ENCODE results near the gene NTNG2. TPM values are rescaled to one million over a fixed set of nuclear protein-coding genes. Genes with fewer than 3 reads are reported as not detected.

Gene NTNG2
- total and polyA plus RNA-seq, 5 experiments from 2014 or later = 0.75 to 10.8 (median 1.0) TPM

GRCh38 chr9:132218208-132218607, 56.4 kb downstream of the NTNG2 start:
- Mint-ChIP-seq H3K4me3 (no peak overlapping the region), H3K27ac (no peak overlapping the region), H3K4me1 (peaks cover 0 to 2% (median 0%) of the 10 kb centered on the region in 4 donors), H3K36me3 (no peaks in the 10 kb centered on the region), H3K9me3 (no peaks in the 10 kb centered on the region), H3K27me3 (peaks cover 0 to 12% (median 1%) of the 10 kb centered on the region in 5 donors)
- ATAC-seq = no peak
- no peak for DNase-seq
- POLR2A ChIA-PET = no interaction called here

- H3K4me1 Mint-ChIP-seq = peaks cover 0 to 2% (median 0%) of the 10 kb centered on the region in 4 donors
- H3K27me3 Mint-ChIP-seq = peaks cover 0 to 15% (median 1%) of the 10 kb centered on the region in 5 donors
- H3K9me3 Mint-ChIP-seq = no peaks in the 10 kb centered on the region
- DNase-seq (no peak), ATAC-seq (no peak)
- H3K36me3 Mint-ChIP-seq = no peaks in the 10 kb centered on the region
- H3K4me3 Mint-ChIP-seq = no peak overlapping the region
- POLR2A ChIA-PET = no interaction called here
- H3K27ac Mint-ChIP-seq = no peak overlapping the region
These were observed 60.1 kb downstream of the NTNG2 start for GRCh38 chr9:132221941-132222340.

GRCh38 chr9:132224645-132225044, 62.8 kb downstream of the NTNG2 start:
- no peaks in the 10 kb centered on the region for H3K36me3 Mint-ChIP-seq
- POLR2A ChIA-PET = no interaction called here
- H3K4me1 Mint-ChIP-seq = peaks cover 0 to 12% (median 6%) of the 10 kb centered on the region in 4 donors
- DNase-seq = no peak
- ATAC-seq = no peak
- peaks cover 0 to 15% (median under 1%) of the 10 kb centered on the region in 5 donors for H3K27me3 Mint-ChIP-seq
- H3K27ac Mint-ChIP-seq = no peak overlapping the region
- no peaks in the 10 kb centered on the region for H3K9me3 Mint-ChIP-seq
- H3K4me3 Mint-ChIP-seq = no peak overlapping the region

- Mint-ChIP-seq H3K9me3 (no peaks in the 10 kb centered on the region), H3K4me3 (no peak overlapping the region), H3K36me3 (no peaks in the 10 kb centered on the region), H3K27ac (no peak overlapping the region), H3K27me3 (peaks cover 0 to 8% (median 0%) of the 10 kb centered on the region in 5 donors), H3K4me1 (peaks cover 0 to 12% (median 6%) of the 10 kb centered on the region in 4 donors)
- DNase-seq = no peak
- no peak for ATAC-seq
- POLR2A ChIA-PET = no interaction called here
These were observed 64.9 kb downstream of the NTNG2 start for GRCh38 chr9:132226571-132227430.

- Mint-ChIP-seq H3K27me3 (peaks cover 0 to 5% (median 0%) of the 10 kb centered on the region in 5 donors), H3K27ac (peak overlapping the region in 5 of 10 donors; percentile 33 to 87 (median 53)), H3K9me3 (no peaks in the 10 kb centered on the region), H3K4me1 (peaks cover 0 to 12% (median 6%) of the 10 kb centered on the region in 4 donors), H3K36me3 (no peaks in the 10 kb centered on the region), H3K4me3 (no peak overlapping the region)
- DNase-seq = peak in 1 of 10 donors; percentile 15
- peak; percentile 56 to 77 for ATAC-seq
- POLR2A ChIA-PET = interaction anchor here (0.7 kb wide), 1 partner anchor 38 kb away, joined by 4 read pairs; no protein-coding TSS in a partner anchor
These were observed 66.2 kb downstream of the NTNG2 start for GRCh38 chr9:132228062-132228461.

GRCh38 chr9:132230605-132231004, 68.7 kb downstream of the NTNG2 start:
- H3K4me1 Mint-ChIP-seq = peaks cover 0 to 12% (median 7%) of the 10 kb centered on the region in 4 donors

GRCh38 chr9:132231019-132231701, 69.3 kb downstream of the NTNG2 start:
- ATAC-seq (no peak), DNase-seq (no peak)
- H3K36me3 Mint-ChIP-seq = no peaks in the 10 kb centered on the region
- no peaks in the 10 kb centered on the region for H3K27me3 Mint-ChIP-seq
- no peaks in the 10 kb centered on the region for H3K9me3 Mint-ChIP-seq
- H3K4me3 Mint-ChIP-seq = no peak overlapping the region
- H3K27ac Mint-ChIP-seq = no peak overlapping the region
- H3K4me1 Mint-ChIP-seq = peaks cover 0 to 12% (median 7%) of the 10 kb centered on the region in 4 donors
- POLR2A ChIA-PET = no interaction called here

More at GRCh38 chr9:132230605-132231004, 68.7 kb downstream of the NTNG2 start:
- H3K4me3 Mint-ChIP-seq = no peak overlapping the region
- DNase-seq (no peak), ATAC-seq (no peak)
- POLR2A ChIA-PET = no interaction called here
- H3K27ac Mint-ChIP-seq = no peak overlapping the region
- no peaks in the 10 kb centered on the region for H3K9me3 Mint-ChIP-seq
- H3K36me3 Mint-ChIP-seq = no peaks in the 10 kb centered on the region
- no peaks in the 10 kb centered on the region for H3K27me3 Mint-ChIP-seq

GRCh38 chr9:132232522-132232921, 70.7 kb downstream of the NTNG2 start:
- H3K27ac Mint-ChIP-seq = peak overlapping the region in 1 of 10 donors; percentile 56
- DNase-seq = no peak
- H3K4me1 Mint-ChIP-seq = peaks cover 0 to 17% (median 11%) of the 10 kb centered on the region in 4 donors
- no peaks in the 10 kb centered on the region for H3K27me3 Mint-ChIP-seq
- H3K4me3 Mint-ChIP-seq = no peak overlapping the region
- no peaks in the 10 kb centered on the region for H3K9me3 Mint-ChIP-seq
- no peaks in the 10 kb centered on the region for H3K36me3 Mint-ChIP-seq
- ATAC-seq = no peak
- POLR2A ChIA-PET = no interaction called here

GRCh38 chr9:132233138-132233537, 71.3 kb downstream of the NTNG2 start:
- DNase-seq = peak in 1 of 10 donors; percentile 34
- H3K9me3 Mint-ChIP-seq = no peaks in the 10 kb centered on the region
- H3K27ac Mint-ChIP-seq = no peak overlapping the region
- no peaks in the 10 kb centered on the region for H3K27me3 Mint-ChIP-seq
- no peaks in the 10 kb centered on the region for H3K36me3 Mint-ChIP-seq
- peaks cover 0 to 11% (median 8%) of the 10 kb centered on the region in 4 donors for H3K4me1 Mint-ChIP-seq
- ATAC-seq = no peak
- H3K4me3 Mint-ChIP-seq = no peak overlapping the region
- POLR2A ChIA-PET = interaction anchor here (0.6 kb wide), 1 partner anchor 52 kb away, joined by 4 read pairs; no protein-coding TSS in a partner anchor

- POLR2A ChIA-PET = no interaction called here
- Mint-ChIP-seq H3K4me3 (no peak overlapping the region), H3K27ac (no peak overlapping the region), H3K36me3 (no peaks in the 10 kb centered on the region), H3K27me3 (no peaks in the 10 kb centered on the region), H3K4me1 (peaks cover 0 to 8% (median 4%) of the 10 kb centered on the region in 4 donors), H3K9me3 (no peaks in the 10 kb centered on the region)
- ATAC-seq (no peak), DNase-seq (peak in 1 of 10 donors; percentile 57)
These were observed 72.7 kb downstream of the NTNG2 start for GRCh38 chr9:132234535-132234934.

- no peak overlapping the region for H3K27ac Mint-ChIP-seq
- POLR2A ChIA-PET = no interaction called here
- DNase-seq (peak in 1 of 10 donors; percentile 32), ATAC-seq (no peak)
- H3K9me3 Mint-ChIP-seq = no peaks in the 10 kb centered on the region
- H3K27me3 Mint-ChIP-seq = no peaks in the 10 kb centered on the region
- peaks cover 0 to 13% (median 7%) of the 10 kb centered on the region in 4 donors for H3K4me1 Mint-ChIP-seq
- H3K4me3 Mint-ChIP-seq = no peak overlapping the region
- no peaks in the 10 kb centered on the region for H3K36me3 Mint-ChIP-seq
These were observed 73.3 kb downstream of the NTNG2 start for GRCh38 chr9:132235125-132235524.

- no peak for ATAC-seq
- POLR2A ChIA-PET = interaction anchor here (1.0 kb wide), 1 partner anchor 66 kb away, joined by 4 read pairs; no protein-coding TSS in a partner anchor
- Mint-ChIP-seq H3K27me3 (no peaks in the 10 kb centered on the region), H3K4me3 (no peak overlapping the region), H3K36me3 (no peaks in the 10 kb centered on the region), H3K9me3 (no peaks in the 10 kb centered on the region), H3K4me1 (peaks cover 2 to 14% (median 12%) of the 10 kb centered on the region in 4 donors), H3K27ac (peak overlapping the region in 2 of 10 donors; percentile 56 to 70)
- DNase-seq = peak; percentile 56 to 85 (median 76)
These were observed 74.2 kb downstream of the NTNG2 start for GRCh38 chr9:132235894-132236661.

Data from naive thymus-derived CD8-positive, alpha-beta T cell (primary cell).